CD4-positive, alpha-beta T cell (primary cell): ENCODE data around the gene SYAP1. TPM values are rescaled to one million over a fixed set of nuclear protein-coding genes. Genes with fewer than 3 reads are reported as not detected.

Source experiments
- ATAC-seq: fragments of 200-7000 bp; cut with Tn5 transposase; one replicate; pipeline ENCODE4 v1.10.0; 2022; ENCODE audit warnings: mild to moderate bottlenecking; ENCODE audit not compliant: poor library complexity
- CTCF ChIA-PET: fragments of 350-600 bp; sonication (Branson Sonifier 250); formaldehyde crosslinking; loops from one replicate; lab custom pipeline; 2021; ENCODE audit warnings: antibody characterized with exemption, inconsistent platforms; lab: Charles Lee
- POLR2A ChIA-PET: fragments of 350-600 bp; sonication (Branson Sonifier 250); formaldehyde crosslinking; loops from one replicate; lab custom pipeline; 2021; ENCODE audit warnings: antibody characterized with exemption, inconsistent platforms; lab: Charles Lee
- DNase-seq, 14 experiments: peaks; one replicate each; pipeline ENCODE4 v3.0.0-alpha.2; 2013 to 2020; ENCODE audit warnings: mixed read lengths in 2 of 14
- H3K27ac ChIP-seq, 2 donors: one replicate each; pipeline versions ENCODE4 v1.5.1 to v1.7.0; 2013; ENCODE audit warnings: low read length in 2 of 2, low read depth in 1 of 2, mild to moderate bottlenecking in 1 of 2
- H3K27me3 ChIP-seq, 2 experiments: 1 replicate in 1 of 2; 2 replicates in 1 of 2; pipeline versions ENCODE4 v1.6.1 to v1.7.0; 2013; ENCODE audit warnings: low read length in 2 of 2, control low read depth in 1 of 2, mild to moderate bottlenecking in 1 of 2, moderate library complexity in 1 of 2; ENCODE audit not compliant: insufficient read depth in 2 of 2, control insufficient read depth in 1 of 2
- H3K36me3 ChIP-seq: one replicate; pipeline ENCODE4 v1.6.1; 2013; ENCODE audit warnings: low read length, control low read depth; ENCODE audit not compliant: insufficient read depth
- H3K4me1 ChIP-seq: one replicate; pipeline ENCODE4 v1.6.1; 2013; ENCODE audit warnings: low read length, control low read depth; ENCODE audit not compliant: insufficient read depth
- H3K4me3 ChIP-seq: one replicate; pipeline ENCODE4 v1.5.1; 2013; ENCODE audit warnings: mild to moderate bottlenecking, low read length, moderate library complexity
- H3K9me3 ChIP-seq, 2 experiments: 1 replicate in 1 of 2; 2 replicates in 1 of 2; pipeline versions ENCODE4 v1.6.1 to v1.7.0; 2013; ENCODE audit warnings: low read length in 2 of 2, mild to moderate bottlenecking in 2 of 2, control low read depth in 1 of 2, moderate library complexity in 1 of 2; ENCODE audit not compliant: control insufficient read depth in 1 of 2, insufficient read depth in 1 of 2
- H3K27ac Mint-ChIP-seq: one replicate; pipeline ENCODE4 v1.8.0; 2020; ENCODE audit warnings: mixed read lengths
- H3K27me3 Mint-ChIP-seq: one replicate; pipeline ENCODE4 v1.8.0; 2021; ENCODE audit warnings: mixed read lengths
- H3K36me3 Mint-ChIP-seq: one replicate; pipeline ENCODE4 v1.8.0; 2021; ENCODE audit warnings: low read depth, mixed read lengths
- H3K4me1 Mint-ChIP-seq: one replicate; pipeline ENCODE4 v1.8.0; 2021; ENCODE audit warnings: low read depth, mixed read lengths
- H3K4me3 Mint-ChIP-seq: one replicate; pipeline ENCODE4 v1.8.0; 2020; ENCODE audit warnings: mild to moderate bottlenecking, mixed read lengths
- H3K9me3 Mint-ChIP-seq: one replicate; pipeline ENCODE4 v1.8.0; 2020; ENCODE audit warnings: mixed read lengths
- intact Hi-C, 2 experiments: fragments of 100-400 bp; cut with DNase I in 1 of 2; cut with micrococcal nuclease in 1 of 2; formaldehyde crosslinking; loops; one replicate each; pipeline versions ENCODE4 v1.15.1 to v1.9.0; 2023 to 2025; cut with DNase I, micrococcal nuclease
- total RNA-seq, 174 experiments: library from RNA in 2 of 174; stranded (reverse) in 2 of 174; gene quantifications; one replicate each; pipeline ENCODE4 v1.2.3 and lab custom pipeline; 2021 to 2026
- TF ChIP-seq, protein P1 (sequence below): fragments of 200-600 bp; IDR thresholded peaks from one replicate; pipeline ENCODE4 v1.8.0; 2022; ENCODE audit warnings: antibody characterized with exemption, mild to moderate bottlenecking

Gene SYAP1
- total RNA-seq, 2 experiments from 2014 or later, result 60.2 to 65.2 TPM

DNA sequence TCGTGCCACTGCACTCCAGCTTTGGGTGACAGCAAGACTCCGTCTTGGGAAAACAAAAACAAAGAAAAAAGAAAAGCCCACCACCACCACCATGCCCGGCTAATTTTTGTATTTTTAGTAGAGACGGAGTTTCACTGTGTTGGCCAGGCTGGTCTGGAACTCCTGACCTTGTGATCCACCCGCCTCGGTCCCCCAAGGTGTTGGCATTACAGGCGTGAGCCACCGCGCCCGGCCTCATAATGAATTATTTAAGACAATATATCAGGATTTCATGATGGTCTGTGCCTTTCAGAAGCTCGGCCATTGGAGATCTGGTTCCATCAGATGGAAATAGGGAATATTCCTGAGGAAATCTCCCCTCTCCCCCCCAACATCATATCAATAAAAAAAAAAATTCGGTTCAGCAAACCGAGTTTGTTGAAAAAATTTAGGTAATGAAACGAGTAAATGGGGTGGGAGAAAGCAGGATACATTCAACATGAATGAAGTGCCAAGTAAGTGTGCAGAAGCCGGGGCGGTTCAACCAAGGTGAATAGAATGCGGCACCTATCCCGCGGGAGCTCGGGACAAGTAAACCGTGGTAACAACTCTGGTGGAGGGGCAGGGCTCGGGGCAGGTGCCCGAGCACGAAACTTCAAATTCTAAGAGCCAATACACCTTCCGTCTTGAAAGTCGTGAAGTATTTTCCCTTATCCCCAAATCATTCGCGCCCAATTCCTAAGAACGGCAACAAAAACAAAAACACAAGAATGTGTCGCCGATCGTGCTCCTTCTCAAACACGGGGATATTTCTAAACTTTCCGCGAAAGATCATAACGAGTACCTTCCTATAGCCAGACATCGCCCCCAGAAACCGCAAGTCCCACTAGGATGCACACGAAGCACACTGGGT is 66.1 kb downstream of the SYAP1 start:
- CTCF ChIA-PET, result no interaction called here
- TF ChIP-seq, protein P1, sequence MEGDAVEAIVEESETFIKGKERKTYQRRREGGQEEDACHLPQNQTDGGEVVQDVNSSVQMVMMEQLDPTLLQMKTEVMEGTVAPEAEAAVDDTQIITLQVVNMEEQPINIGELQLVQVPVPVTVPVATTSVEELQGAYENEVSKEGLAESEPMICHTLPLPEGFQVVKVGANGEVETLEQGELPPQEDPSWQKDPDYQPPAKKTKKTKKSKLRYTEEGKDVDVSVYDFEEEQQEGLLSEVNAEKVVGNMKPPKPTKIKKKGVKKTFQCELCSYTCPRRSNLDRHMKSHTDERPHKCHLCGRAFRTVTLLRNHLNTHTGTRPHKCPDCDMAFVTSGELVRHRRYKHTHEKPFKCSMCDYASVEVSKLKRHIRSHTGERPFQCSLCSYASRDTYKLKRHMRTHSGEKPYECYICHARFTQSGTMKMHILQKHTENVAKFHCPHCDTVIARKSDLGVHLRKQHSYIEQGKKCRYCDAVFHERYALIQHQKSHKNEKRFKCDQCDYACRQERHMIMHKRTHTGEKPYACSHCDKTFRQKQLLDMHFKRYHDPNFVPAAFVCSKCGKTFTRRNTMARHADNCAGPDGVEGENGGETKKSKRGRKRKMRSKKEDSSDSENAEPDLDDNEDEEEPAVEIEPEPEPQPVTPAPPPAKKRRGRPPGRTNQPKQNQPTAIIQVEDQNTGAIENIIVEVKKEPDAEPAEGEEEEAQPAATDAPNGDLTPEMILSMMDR, result no peak

DNA sequence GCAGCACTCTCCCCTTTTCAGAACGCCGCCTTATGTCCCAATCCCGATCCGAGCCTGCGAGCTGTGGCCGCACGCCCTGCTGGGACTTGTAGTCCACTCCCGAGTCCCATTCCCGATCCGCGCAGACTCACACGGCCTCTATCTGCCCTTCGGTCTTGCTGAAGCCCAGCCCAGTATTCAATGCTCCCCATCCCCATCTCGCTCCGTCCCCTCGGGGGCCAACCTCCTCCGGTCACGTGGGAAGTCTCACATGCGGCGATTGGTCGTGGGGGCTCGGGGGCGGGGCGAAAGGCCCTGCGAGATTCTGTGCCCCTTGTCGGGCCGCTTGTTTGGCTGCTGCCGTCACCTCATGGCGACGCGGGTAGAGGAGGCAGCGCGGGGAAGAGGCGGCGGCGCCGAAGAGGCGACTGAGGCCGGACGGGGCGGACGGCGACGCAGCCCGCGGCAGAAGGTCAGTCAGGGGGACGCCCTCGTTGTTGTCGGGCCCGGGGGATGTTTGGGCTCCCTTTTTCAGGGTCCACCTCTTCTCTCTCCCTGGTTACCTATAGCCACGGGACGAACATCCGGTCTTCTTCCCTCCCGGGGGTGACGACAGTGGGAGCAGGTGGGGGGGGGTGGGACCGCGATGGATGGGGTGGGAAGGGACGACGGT is 66.9 kb downstream of the SYAP1 start, which contains the start of gene TXLNG:
Gene TXLNG (plus strand): TSS at position 328 of the 652 bp plus-strand sequence. CDS start 22 bp downstream, at position 350.
- H3K27me3 Mint-ChIP-seq, result no peaks in the 10 kb centered on the region
- H3K4me1 Mint-ChIP-seq, result peaks cover 29% of the 10 kb centered on the region
- ATAC-seq (peak; percentile 94), DNase-seq (peak; percentile 85 to 98 (median 94))
- no peaks in the 10 kb centered on the region for H3K27me3 ChIP-seq
- H3K36me3 ChIP-seq, result peaks cover 2% of the 10 kb centered on the region
- H3K9me3 Mint-ChIP-seq, result no peaks in the 10 kb centered on the region
- intact Hi-C loops, result loop anchor here (2.0 to 10.0 kb wide), 6 partner anchors 67 to 1111 kb away; partner anchors contain the start of genes SYAP1 (in 2 of the 2), AP1S2 (in 1 of the 2), RBBP7 (in 1 of the 2) and REPS2 (in 1 of the 2)
- CTCF ChIA-PET, result no interaction called here
- H3K9me3 ChIP-seq, result no peaks in the 10 kb centered on the region
- POLR2A ChIA-PET, result interaction anchor here (1.0 kb wide), 1 partner anchor 67 kb away, joined by 4 read pairs; the partner anchor contains the start of gene SYAP1
- H3K4me3 ChIP-seq, result peak within 1 kb of the TSS; percentile 76
- peaks cover 18% of the 10 kb centered on the region for H3K36me3 Mint-ChIP-seq
- TF ChIP-seq, protein P1, result no peak
- peak within 1 kb of the TSS; percentile 84 for H3K27ac Mint-ChIP-seq
- H3K4me3 Mint-ChIP-seq, result peak within 1 kb of the TSS; percentile 97
- peaks cover 12% of the 10 kb centered on the region for H3K4me1 ChIP-seq
- peak within 1 kb of the TSS; percentile 84 to 87 for H3K27ac ChIP-seq

More for the DNA sequence above, 66.1 kb downstream of the SYAP1 start:
- POLR2A ChIA-PET, result interaction anchor here (1.0 kb wide), 1 partner anchor 66 kb away, joined by 4 read pairs; the partner anchor contains the start of gene SYAP1
- Mint-ChIP-seq H3K9me3 (no peaks in the 10 kb centered on the region), H3K36me3 (peaks cover 10% of the 10 kb centered on the region), H3K4me3 (peak overlapping the region; percentile 97), H3K27me3 (no peaks in the 10 kb centered on the region), H3K27ac (peak overlapping the region; percentile 84), H3K4me1 (peaks cover 21% of the 10 kb centered on the region)
- Histone ChIP-seq H3K27ac (peak overlapping the region in 1 of 2 donors; percentile 9), H3K9me3 (no peaks in the 10 kb centered on the region), H3K4me3 (peak overlapping the region; percentile 76), H3K4me1 (peaks cover 12% of the 10 kb centered on the region), H3K27me3 (no peaks in the 10 kb centered on the region), H3K36me3 (no peaks in the 10 kb centered on the region)
- DNase-seq, result peak in 4 of 14 experiments; percentile 1 to 23 (median 8)
- ATAC-seq, result no peak
- intact Hi-C loops, result loop anchor here (2.0 to 10.0 kb wide), 6 partner anchors 67 to 1111 kb away; partner anchors contain the start of genes SYAP1 (in 2 of the 2), AP1S2 (in 1 of the 2), RBBP7 (in 1 of the 2) and REPS2 (in 1 of the 2)
